CD8-positive, alpha-beta memory T cell (primary cell): ENCODE measurements around the gene SLC12A3. TPM values are rescaled to one million over a fixed set of nuclear protein-coding genes. Genes with fewer than 3 reads are reported as not detected.
"Not testable (repeated sequence)": the region's sequence is repeated elsewhere in the genome, so short reads cannot be mapped to it uniquely, and the experiment has no call there.

Experiments used
- CTCF ChIA-PET: fragments of 350-600 bp; sonication (Branson Sonifier 250); formaldehyde crosslinking; loops from one replicate; lab custom pipeline; 2021; ENCODE audit warnings: antibody characterized with exemption; lab: Charles Lee
- POLR2A ChIA-PET: fragments of 350-600 bp; sonication (Branson Sonifier 250); formaldehyde crosslinking; loops from one replicate; lab custom pipeline; 2021; ENCODE audit warnings: antibody characterized with exemption; lab: Charles Lee
- DNase-seq, 5 donors: peaks; one replicate each; pipeline versions ENCODE4 v3.0.0 to v3.0.0-alpha.2; 2020 to 2022; ENCODE audit warnings: mixed read lengths in 1 of 5
- H3K27ac ChIP-seq: one replicate; pipeline ENCODE4 v1.7.0; 2013; ENCODE audit warnings: low read depth, mild to moderate bottlenecking, low read length, moderate library complexity
- H3K27me3 ChIP-seq: 2 replicates; pipeline ENCODE4 v1.7.0; 2013; ENCODE audit warnings: low read length, mild to moderate bottlenecking; ENCODE audit not compliant: insufficient read depth, poor library complexity, severe bottlenecking
- H3K36me3 ChIP-seq: 2 replicates; pipeline ENCODE4 v1.7.0; 2013; ENCODE audit warnings: mild to moderate bottlenecking, low read length, moderate library complexity; ENCODE audit not compliant: insufficient read depth
- H3K4me1 ChIP-seq: 2 replicates; pipeline ENCODE4 v1.7.0; 2013; ENCODE audit warnings: mild to moderate bottlenecking, low read length, moderate library complexity; ENCODE audit not compliant: insufficient read depth
- H3K4me3 ChIP-seq: 2 replicates; pipeline ENCODE4 v1.7.0; 2013; ENCODE audit warnings: mild to moderate bottlenecking, low read length
- H3K9me3 ChIP-seq: 2 replicates; pipeline ENCODE4 v1.7.0; 2013; ENCODE audit warnings: mild to moderate bottlenecking, low read length
- H3K27ac Mint-ChIP-seq, 8 donors: one replicate each; pipeline ENCODE4 v1.8.0; 2020 to 2021; ENCODE audit warnings: mixed read lengths in 8 of 8, mild to moderate bottlenecking in 6 of 8, inconsistent platforms in 3 of 8, moderate library complexity in 3 of 8
- H3K27me3 Mint-ChIP-seq, 2 donors: one replicate each; pipeline ENCODE4 v1.8.0; 2020 to 2021; ENCODE audit warnings: mixed read lengths in 2 of 2, mild to moderate bottlenecking in 1 of 2, moderate library complexity in 1 of 2
- H3K36me3 Mint-ChIP-seq, 3 donors: one replicate each; pipeline ENCODE4 v1.8.0; 2020 to 2021; ENCODE audit warnings: mixed read lengths in 3 of 3, inconsistent platforms in 1 of 3, mild to moderate bottlenecking in 1 of 3
- H3K4me1 Mint-ChIP-seq, 3 donors: one replicate each; pipeline ENCODE4 v1.8.0; 2020 to 2021; ENCODE audit warnings: mixed read lengths in 3 of 3, inconsistent platforms in 1 of 3, mild to moderate bottlenecking in 1 of 3
- H3K4me3 Mint-ChIP-seq, 7 donors: one replicate each; pipeline ENCODE4 v1.8.0; 2020 to 2021; ENCODE audit warnings: mixed read lengths in 7 of 7, mild to moderate bottlenecking in 6 of 7, moderate library complexity in 4 of 7, inconsistent platforms in 2 of 7
- H3K9me3 Mint-ChIP-seq, 5 donors: one replicate each; pipeline ENCODE4 v1.8.0; 2020 to 2022; ENCODE audit warnings: mixed read lengths in 5 of 5, mild to moderate bottlenecking in 3 of 5, moderate library complexity in 2 of 5, inconsistent platforms in 1 of 5
- polyA plus RNA-seq: library from polyadenylated mRNA; unstranded; fragments of 300-500 nt; fragmentation: Illumina TruSeq; gene quantifications from one replicate; pipeline ENCODE4 v1.2.3, GENCODE V29; 2021
- total RNA-seq, 2 experiments: library from RNA; stranded (reverse); gene quantifications; one replicate each; pipeline ENCODE4 v1.2.3, GENCODE V29; 2021

Gene SLC12A3
- total and polyA plus RNA-seq, 3 experiments from 2014 or later = not detected

DNA sequence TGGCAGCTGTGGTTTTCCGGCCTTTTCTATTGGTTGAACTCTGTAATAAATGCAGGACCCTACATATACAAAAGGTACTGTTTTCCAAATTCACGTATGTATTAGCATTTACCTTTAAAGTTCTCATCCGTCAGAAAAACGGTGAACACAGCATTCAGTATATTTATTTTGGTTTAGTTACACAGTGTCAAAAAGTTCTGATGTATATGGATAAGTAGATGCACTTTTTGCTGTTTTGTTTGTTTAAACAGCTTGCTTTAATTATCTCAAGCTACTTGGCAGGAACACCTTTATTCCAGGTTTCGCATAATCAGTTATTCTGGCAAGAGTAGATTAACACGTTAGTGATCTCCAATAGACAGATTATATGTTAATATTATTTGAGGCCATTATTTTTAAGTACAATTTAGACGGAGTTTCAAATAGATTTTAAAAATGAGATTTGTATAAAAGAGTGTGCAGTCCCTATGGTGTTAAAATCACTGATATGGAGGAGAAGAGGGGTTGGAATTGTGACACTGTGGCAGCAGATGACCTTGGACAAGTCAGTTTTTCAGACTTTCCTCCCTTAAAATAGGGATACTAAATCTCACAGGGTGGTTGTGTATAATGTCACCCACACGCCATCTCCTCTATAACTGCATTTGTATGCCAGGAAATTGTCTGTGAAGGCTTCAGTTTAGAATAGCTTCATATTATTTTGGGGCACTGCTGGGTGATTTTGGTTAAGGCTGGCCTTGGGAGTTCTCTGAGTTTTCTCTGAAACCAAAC is 69.0 kb downstream of the SLC12A3 start:
- Histone ChIP-seq H3K27ac (peak overlapping the region; percentile 95), H3K9me3 (no peaks in the 10 kb centered on the region), H3K4me3 (peak overlapping the region; percentile 69), H3K27me3 (no peaks in the 10 kb centered on the region), H3K36me3 (peaks cover 24% of the 10 kb centered on the region), H3K4me1 (peaks cover 61% of the 10 kb centered on the region)
- DNase-seq = no peak
- POLR2A ChIA-PET = interaction anchor here (0.6 to 0.9 kb wide), 3 partner anchors 26 to 99 kb away, joined by 3 to 6 read pairs (median 3); partner anchors contain the start of gene NLRC5
- Mint-ChIP-seq H3K27me3 (peaks cover 0 to 5% of the 10 kb centered on the region in 2 donors), H3K27ac (peak overlapping the region; percentile 95 to 99 (median 98)), H3K9me3 (no peaks in the 10 kb centered on the region), H3K36me3 (peaks cover 8 to 65% (median 25%) of the 10 kb centered on the region in 3 donors), H3K4me3 (peak overlapping the region; percentile 95 to 100 (median 98)), H3K4me1 (peaks cover 53 to 67% (median 66%) of the 10 kb centered on the region in 3 donors)
- CTCF ChIA-PET = interaction anchor here (0.7 to 2.0 kb wide), 4 partner anchors 11 to 159 kb away, joined by 3 to 6 read pairs (median 4); no protein-coding TSS in a partner anchor

DNA sequence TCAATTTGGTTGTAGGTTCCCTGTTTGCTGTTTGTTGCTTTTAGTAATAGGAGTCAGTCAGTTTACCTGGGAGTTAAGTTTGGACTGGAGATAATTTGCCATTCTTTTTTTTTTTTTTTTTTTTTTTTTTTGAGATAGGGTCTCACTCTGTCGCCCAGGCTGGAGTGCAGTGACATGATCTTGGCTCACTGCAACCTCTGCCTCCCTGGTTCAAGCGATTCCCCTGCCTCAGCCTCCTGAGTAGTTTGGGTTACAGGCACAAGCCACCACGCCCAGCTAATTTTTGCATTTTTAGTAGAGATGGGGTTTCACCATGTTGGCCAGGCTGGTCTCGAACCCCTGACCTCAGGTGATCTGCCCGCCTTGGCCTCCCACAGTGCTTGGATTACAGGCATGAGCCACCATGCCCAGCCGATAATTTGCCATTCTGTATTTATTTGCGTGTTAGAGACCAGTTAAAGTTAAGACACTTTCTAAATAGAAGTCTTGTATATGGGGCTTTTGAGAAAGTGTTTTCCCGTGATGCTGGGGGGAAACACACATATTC is 69.7 kb downstream of the SLC12A3 start:
- H3K9me3 ChIP-seq, H3K27me3 ChIP-seq, H3K27me3 Mint-ChIP-seq, DNase-seq, H3K9me3 Mint-ChIP-seq: not testable (repeated sequence)
- H3K4me1 Mint-ChIP-seq = peaks cover 58 to 74% (median 73%) of the 10 kb centered on the region in 3 donors
- Histone ChIP-seq H3K36me3 (peaks cover 30% of the 10 kb centered on the region), H3K4me1 (peaks cover 67% of the 10 kb centered on the region), H3K27ac (peak overlapping the region; percentile 95), H3K4me3 (peak overlapping the region; percentile 69)
- peaks cover 13 to 72% (median 30%) of the 10 kb centered on the region in 3 donors for H3K36me3 Mint-ChIP-seq
- peak overlapping the region; percentile 88 to 99 (median 98) for H3K27ac Mint-ChIP-seq
- CTCF ChIA-PET = interaction anchor here (1.2 to 1.5 kb wide), 2 partner anchors 16 to 159 kb away, joined by 4 to 5 read pairs; no protein-coding TSS in a partner anchor
- H3K4me3 Mint-ChIP-seq = peak overlapping the region; percentile 95 to 100 (median 98)
- POLR2A ChIA-PET = interaction anchor here (0.6 to 0.7 kb wide), 3 partner anchors 13 to 98 kb away, joined by 3 to 6 read pairs (median 3); no protein-coding TSS in a partner anchor

DNA sequence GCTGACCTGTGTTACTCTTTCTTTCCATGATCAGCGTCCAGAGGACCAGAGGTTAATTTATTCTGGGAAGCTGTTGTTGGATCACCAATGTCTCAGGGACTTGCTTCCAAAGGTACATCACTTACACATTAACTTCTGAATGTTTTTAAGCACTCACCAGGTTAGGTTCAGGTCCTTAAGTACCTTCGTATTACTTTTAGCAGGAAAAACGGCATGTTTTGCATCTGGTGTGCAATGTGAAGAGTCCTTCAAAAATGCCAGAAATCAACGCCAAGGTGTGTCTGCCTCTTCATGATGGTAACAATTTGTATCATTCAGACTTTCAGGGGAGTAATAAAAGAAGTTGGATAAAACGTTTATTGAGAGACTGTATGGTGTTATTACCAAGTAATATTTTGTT is 70.2 kb downstream of the SLC12A3 start:
- Histone ChIP-seq H3K36me3 (peaks cover 36% of the 10 kb centered on the region), H3K27ac (no peak overlapping the region), H3K4me1 (peaks cover 73% of the 10 kb centered on the region), H3K4me3 (peak overlapping the region; percentile 2), H3K9me3 (no peaks in the 10 kb centered on the region), H3K27me3 (no peaks in the 10 kb centered on the region)
- DNase-seq = no peak
- Mint-ChIP-seq H3K36me3 (peaks cover 17 to 77% (median 32%) of the 10 kb centered on the region in 3 donors), H3K4me1 (peaks cover 63 to 79% (median 77%) of the 10 kb centered on the region in 3 donors), H3K27me3 (peaks cover 0 to 5% of the 10 kb centered on the region in 2 donors), H3K27ac (peak overlapping the region; percentile 48 to 99 (median 90)), H3K4me3 (peak overlapping the region; percentile 95 to 100 (median 98)), H3K9me3 (no peaks in the 10 kb centered on the region)
- POLR2A ChIA-PET = interaction anchor here (0.6 kb wide), 1 partner anchor 12 kb away, joined by 3 read pairs; no protein-coding TSS in a partner anchor
- CTCF ChIA-PET = no interaction called here

DNA sequence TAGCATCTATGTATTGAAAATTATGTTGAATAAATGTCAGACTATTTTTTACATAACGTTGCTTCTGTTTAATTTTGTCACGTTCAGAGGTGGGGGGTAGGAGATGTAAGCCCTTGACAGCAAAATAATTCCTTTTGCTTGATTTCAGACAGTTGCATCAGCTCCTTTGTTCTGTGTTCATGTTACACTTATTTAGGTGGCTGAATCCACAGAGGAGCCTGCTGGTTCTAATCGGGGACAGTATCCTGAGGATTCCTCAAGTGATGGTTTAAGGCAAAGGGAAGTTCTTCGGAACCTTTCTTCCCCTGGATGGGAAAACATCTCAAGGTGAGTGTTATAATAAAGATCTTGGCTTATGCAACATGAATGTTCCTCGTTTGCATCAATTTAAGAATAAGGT is 71.5 kb downstream of the SLC12A3 start:
- Mint-ChIP-seq H3K9me3 (no peaks in the 10 kb centered on the region), H3K27ac (peak overlapping the region in 6 of 8 donors; percentile 7 to 99 (median 55)), H3K4me3 (peak overlapping the region in 2 of 7 donors; percentile 13 to 17), H3K36me3 (peaks cover 17 to 89% (median 32%) of the 10 kb centered on the region in 3 donors), H3K4me1 (peaks cover 58 to 77% (median 71%) of the 10 kb centered on the region in 3 donors), H3K27me3 (peaks cover 0 to 5% of the 10 kb centered on the region in 2 donors)
- DNase-seq = no peak
- CTCF ChIA-PET = interaction anchor here (1.6 kb wide), 1 partner anchor 69 kb away, joined by 4 read pairs; no protein-coding TSS in a partner anchor
- Histone ChIP-seq H3K27me3 (no peaks in the 10 kb centered on the region), H3K27ac (no peak overlapping the region), H3K4me3 (no peak overlapping the region), H3K9me3 (no peaks in the 10 kb centered on the region), H3K36me3 (peaks cover 44% of the 10 kb centered on the region), H3K4me1 (peaks cover 66% of the 10 kb centered on the region)
- POLR2A ChIA-PET = interaction anchor here (0.9 kb wide), 1 partner anchor 9 kb away, joined by 3 read pairs; no protein-coding TSS in a partner anchor

DNA sequence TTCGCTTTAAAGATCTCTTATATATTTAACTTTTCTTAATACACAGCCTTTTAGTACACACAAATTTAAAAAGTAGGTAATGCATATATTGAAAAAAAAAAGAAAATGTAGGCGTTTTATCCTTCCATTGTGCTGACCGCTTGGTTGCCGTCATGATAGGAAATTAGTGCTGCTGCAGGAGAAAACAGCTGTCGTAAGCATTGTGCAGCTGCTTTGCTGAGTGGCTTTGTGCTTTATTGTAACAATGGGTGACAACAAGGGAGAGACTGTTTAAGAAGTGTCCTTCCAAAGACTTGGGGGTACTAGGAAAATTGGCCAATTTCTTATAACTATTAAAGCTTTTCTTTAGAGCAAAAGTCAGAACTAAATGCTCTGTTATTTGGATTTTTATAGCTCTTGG is 71.9 kb downstream of the SLC12A3 start:
- Histone ChIP-seq H3K4me3 (no peak overlapping the region), H3K27ac (no peak overlapping the region), H3K27me3 (no peaks in the 10 kb centered on the region), H3K36me3 (peaks cover 47% of the 10 kb centered on the region), H3K9me3 (no peaks in the 10 kb centered on the region), H3K4me1 (peaks cover 65% of the 10 kb centered on the region)
- Mint-ChIP-seq H3K27me3 (peaks cover 0 to 3% of the 10 kb centered on the region in 2 donors), H3K27ac (peak overlapping the region in 3 of 8 donors; percentile 42 to 84 (median 54)), H3K36me3 (peaks cover 17 to 91% (median 35%) of the 10 kb centered on the region in 3 donors), H3K9me3 (no peaks in the 10 kb centered on the region), H3K4me1 (peaks cover 58 to 80% (median 71%) of the 10 kb centered on the region in 3 donors), H3K4me3 (peak overlapping the region in 2 of 7 donors; percentile 37 to 59)
- DNase-seq = no peak
- ChIA-PET POLR2A (interaction anchor here (0.6 to 0.9 kb wide), 2 partner anchors 8 to 10 kb away, joined by 3 to 11 read pairs; no protein-coding TSS in a partner anchor), CTCF (interaction anchor here (1.0 to 1.6 kb wide), 2 partner anchors 27 to 70 kb away, joined by 4 read pairs; no protein-coding TSS in a partner anchor)

- H3K27ac ChIP-seq = peak overlapping the region; percentile 21
- peak overlapping the region; percentile 76 to 96 (median 90) for H3K27ac Mint-ChIP-seq
- H3K4me3 Mint-ChIP-seq = peak overlapping the region; percentile 20 to 81 (median 68)
- ChIA-PET CTCF (interaction anchor here (1.0 to 1.4 kb wide), 2 partner anchors 76 to 146 kb away, joined by 3 to 6 read pairs; no protein-coding TSS in a partner anchor), POLR2A (no interaction called here)
- H3K36me3 Mint-ChIP-seq = peaks cover 17 to 94% (median 46%) of the 10 kb centered on the region in 3 donors
- H3K4me1 ChIP-seq = peaks cover 57% of the 10 kb centered on the region
- H3K36me3 ChIP-seq = peaks cover 67% of the 10 kb centered on the region
- H3K4me1 Mint-ChIP-seq = peaks cover 52 to 90% (median 62%) of the 10 kb centered on the region in 3 donors
- H3K9me3 Mint-ChIP-seq = no peaks in the 10 kb centered on the region
- H3K4me3 ChIP-seq = no peak overlapping the region
- peak; percentile 13 to 65 (median 62) for DNase-seq
- H3K27me3 ChIP-seq = no peaks in the 10 kb centered on the region
- no peaks in the 10 kb centered on the region for H3K27me3 Mint-ChIP-seq
- H3K9me3 ChIP-seq = no peaks in the 10 kb centered on the region
Measured at GRCh38 chr16:56938664-56939513, 73.9 kb downstream of the SLC12A3 start.

GRCh38 chr16:56939801-56940200 is 74.8 kb downstream of the SLC12A3 start:
- Mint-ChIP-seq H3K36me3 (peaks cover 17 to 95% (median 48%) of the 10 kb centered on the region in 3 donors), H3K4me1 (peaks cover 45 to 85% (median 53%) of the 10 kb centered on the region in 3 donors), H3K4me3 (peak overlapping the region in 3 of 7 donors; percentile 9 to 76 (median 59)), H3K27me3 (no peaks in the 10 kb centered on the region), H3K27ac (peak overlapping the region in 6 of 8 donors; percentile 16 to 91 (median 77)), H3K9me3 (no peaks in the 10 kb centered on the region)
- Histone ChIP-seq H3K27ac (no peak overlapping the region), H3K4me3 (no peak overlapping the region), H3K36me3 (peaks cover 74% of the 10 kb centered on the region), H3K9me3 (no peaks in the 10 kb centered on the region), H3K27me3 (no peaks in the 10 kb centered on the region), H3K4me1 (peaks cover 50% of the 10 kb centered on the region)
- DNase-seq = peak in 1 of 5 donors; percentile 29
- ChIA-PET CTCF (no interaction called here), POLR2A (no interaction called here)
